ENCODE data around the gene SSRP1.

DNA sequence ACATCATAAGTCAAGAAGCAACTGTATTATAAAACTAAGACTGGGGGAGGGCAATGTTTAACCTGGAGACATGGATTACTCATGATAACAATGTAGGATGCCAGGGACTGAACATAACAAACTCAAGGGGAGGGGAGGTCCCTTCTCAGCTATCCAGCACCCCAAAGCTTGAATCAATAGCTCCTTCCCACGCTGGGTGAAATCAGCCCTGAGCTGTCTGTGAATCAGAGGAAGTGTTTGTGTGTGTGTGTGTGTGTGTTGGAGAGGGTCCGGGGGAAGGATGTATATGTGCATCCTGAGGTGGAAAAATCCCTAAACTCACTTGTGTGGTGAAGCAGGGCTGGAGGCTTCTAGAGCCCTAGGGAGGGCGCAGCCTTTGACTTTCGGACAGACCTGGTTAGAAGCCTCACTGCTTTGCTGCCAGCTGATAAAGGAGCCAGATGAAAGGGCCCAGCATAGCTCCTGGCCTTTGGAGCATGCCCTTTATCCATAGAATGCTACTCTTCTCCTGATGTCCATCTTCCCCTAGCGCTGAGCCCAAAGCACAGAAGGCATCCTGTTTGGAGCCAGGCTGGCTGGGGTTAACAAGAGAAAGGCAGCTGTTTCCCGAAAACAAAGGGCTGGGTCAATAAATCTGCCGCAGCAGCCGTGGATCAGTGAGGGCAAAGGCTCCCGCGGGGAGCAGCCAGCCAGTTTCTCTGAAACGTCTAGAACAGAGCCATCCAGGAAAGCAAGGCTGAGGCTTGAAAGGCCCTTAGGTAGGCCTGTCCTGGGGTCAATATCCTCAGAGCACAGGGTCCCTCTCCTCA lies 46.7 kb downstream of the SSRP1 start:
- no peak for TF ChIP-seq CTCF (conservative IDR thresholded peaks at IDR 0.05)
- TF ChIP-seq EZH2 (IDR thresholded peaks at IDR 0.05; ENCODE audit: low read depth) = no peak
